Fibroblast of the aortic adventitia (primary cell): ENCODE measurements around the gene CRHR1. TPM values are rescaled to one million over a fixed set of nuclear protein-coding genes. Genes with fewer than 3 reads are reported as not detected.

Source experiments
- DNase-seq: peaks from one replicate; pipeline ENCODE4 v3.0.0-alpha.2; 2010; ENCODE audit warnings: low read depth
- H3K4me3 ChIP-seq: 2 replicates; pipeline ENCODE4 v1.5.1; 2011; ENCODE audit warnings: low read depth, mild to moderate bottlenecking, control low read depth, low read length, moderate library complexity
- CTCF ChIP-seq: IDR thresholded peaks from 2 replicates; pipeline ENCODE4 v1.5.1; 2011; ENCODE audit warnings: mild to moderate bottlenecking, low read length, control low read depth, inconsistent platforms; ENCODE audit not compliant: insufficient read depth
- total RNA-seq: library from RNA; depleted of rRNA; stranded (reverse); fragments of >200 nt; gene quantifications from 2 replicates; pipeline ENCODE4 v1.2.3, GENCODE V29; 2012; ENCODE audit warnings: low replicate concordance

CRHR1 gene
- total RNA-seq, 1 donor = not detected

GRCh38 chr17:45750779-45751440 is 33.2 kb upstream of the CRHR1 start:
- no peak for TF ChIP-seq CTCF
- DNase-seq = no peak
- H3K4me3 ChIP-seq = no peak overlapping the region

DNA sequence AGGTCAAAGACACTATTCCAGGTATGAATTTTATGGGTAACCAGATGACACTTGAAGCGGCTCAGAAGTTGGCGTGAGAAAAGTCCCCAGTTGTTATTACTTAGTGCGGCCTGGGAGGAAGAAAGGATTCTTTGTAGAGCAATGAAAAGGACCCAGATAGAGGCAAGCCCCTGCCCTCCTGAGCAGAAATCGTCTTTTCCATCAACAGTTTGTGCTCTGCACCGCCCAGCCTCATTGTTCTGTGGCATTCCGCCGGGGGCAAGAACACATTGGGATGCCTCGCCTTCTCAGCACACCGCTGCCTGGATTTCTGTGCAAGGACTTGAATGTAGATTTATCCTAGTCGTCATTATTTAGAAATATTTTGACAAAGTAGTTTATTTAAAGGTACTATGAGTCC is 32.7 kb upstream of the CRHR1 start:
- no peak overlapping the region for H3K4me3 ChIP-seq
- no peak for DNase-seq
- TF ChIP-seq CTCF = no peak

- H3K4me3 ChIP-seq = no peak overlapping the region
- no peak for TF ChIP-seq CTCF
- DNase-seq = no peak
These were observed 31.9 kb upstream of the CRHR1 start for GRCh38 chr17:45752246-45752645.

DNA sequence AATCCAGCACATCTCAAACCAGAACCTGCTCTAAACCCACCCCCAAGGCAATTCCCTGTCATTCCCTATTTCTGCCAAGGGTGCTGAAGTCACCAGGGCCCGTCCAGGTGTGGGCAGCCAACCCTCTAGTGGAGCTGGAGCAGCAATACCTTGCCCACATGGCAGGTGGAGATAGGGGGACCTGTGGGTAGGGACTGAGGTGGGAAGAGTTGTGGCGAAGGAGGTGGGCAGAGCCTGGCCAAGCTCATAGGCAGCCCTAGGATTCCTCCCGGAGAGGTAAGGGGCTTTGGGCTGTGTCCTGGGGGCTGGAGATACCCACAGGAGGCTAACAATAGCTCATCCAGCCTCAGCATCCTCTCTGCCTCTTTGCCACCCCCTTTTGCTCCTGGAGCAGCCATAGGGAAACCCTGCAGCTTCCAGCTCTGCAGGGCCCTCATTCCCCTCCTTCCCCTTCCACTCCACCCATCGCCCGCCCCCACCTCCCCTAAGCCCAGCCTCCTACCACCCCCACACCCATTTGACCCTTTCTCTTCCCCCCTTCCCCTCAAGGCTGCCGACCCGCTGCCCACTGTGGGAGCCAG is 30.4 kb upstream of the CRHR1 start:
- DNase-seq = no peak
- no peak overlapping the region for H3K4me3 ChIP-seq
- no peak for TF ChIP-seq CTCF

DNA sequence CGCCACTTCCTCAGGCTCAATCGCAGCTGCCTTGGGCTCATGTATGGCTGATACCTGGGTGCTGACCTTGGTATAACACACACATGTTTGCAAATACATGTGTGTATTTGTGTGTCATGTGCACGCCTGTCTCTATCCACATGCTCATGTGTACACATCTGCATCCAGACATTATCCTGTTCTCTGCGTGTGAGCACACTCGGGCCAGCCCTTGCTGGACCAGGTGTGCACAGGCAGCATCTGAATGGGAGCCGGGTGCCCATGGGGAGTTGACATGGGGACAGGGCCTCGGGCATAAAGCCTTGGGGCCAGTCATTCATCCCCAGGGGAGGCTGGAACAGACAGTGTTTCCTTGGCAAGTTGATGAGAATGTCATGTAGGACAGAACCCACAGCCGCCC is 29.1 kb upstream of the CRHR1 start:
- H3K4me3 ChIP-seq = no peak overlapping the region
- no peak for TF ChIP-seq CTCF
- DNase-seq = no peak

DNA sequence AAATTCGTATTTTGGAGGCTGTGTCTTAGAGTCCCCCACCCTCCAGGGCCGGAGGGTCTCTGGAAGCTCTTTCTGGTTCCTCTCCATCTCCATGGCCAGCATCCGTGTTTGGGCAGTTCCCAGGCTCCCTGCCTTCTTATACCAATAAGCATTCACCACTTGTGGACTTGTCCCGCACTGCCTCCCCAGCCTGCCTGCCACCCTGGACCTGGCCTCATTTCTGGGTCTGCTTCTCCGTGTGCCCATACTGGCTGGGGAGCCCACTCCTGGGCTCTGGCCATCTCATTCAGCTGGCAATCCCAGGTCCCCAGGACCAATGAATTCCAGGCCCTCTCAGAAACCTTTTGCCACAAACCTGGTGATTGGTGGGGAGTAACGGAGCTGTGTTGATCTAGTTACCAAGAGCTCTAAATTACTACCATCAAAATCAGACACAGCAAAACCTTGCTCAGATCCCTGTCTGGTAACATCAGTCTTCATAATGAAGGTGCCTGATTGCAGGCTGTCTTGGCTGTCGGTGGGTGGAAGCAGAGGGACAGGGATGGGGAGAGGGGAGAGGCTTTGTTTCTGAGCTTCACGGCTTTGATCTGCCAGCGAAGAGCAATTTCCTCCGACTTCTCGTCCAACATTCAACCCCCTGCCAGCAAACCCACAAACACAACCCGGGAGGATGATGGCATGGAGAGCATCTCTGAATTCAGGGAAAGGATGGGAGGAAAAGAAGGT is 27.7 kb upstream of the CRHR1 start:
- no peak for TF ChIP-seq CTCF

More for the DNA sequence above, 27.7 kb upstream of the CRHR1 start:
- no peak for DNase-seq
- no peak overlapping the region for H3K4me3 ChIP-seq
